A673 (cell line): ENCODE results near the gene NBAS.

ENCODE experiments used
- EZH2 ChIP-seq: fragments of 200-600 bp; sonication (generic); IDR thresholded peaks from 2 replicates; pipeline ENCODE4 v1.6.1; 2017; ENCODE audit warnings: borderline replicate concordance, low read depth, mild to moderate bottlenecking, mixed read lengths, antibody characterized with exemption, low read length; ENCODE audit not compliant: poor library complexity, severe bottlenecking
- TF ChIP-seq, protein P1 (sequence below): fragments of 300-800, 200-600 bp; sonication (generic); conservative IDR thresholded peaks from 2 replicates; pipeline ENCODE4 v1.5.1; 2017; ENCODE audit warnings: low read depth, mild to moderate bottlenecking, antibody characterized with exemption, low read length, moderate library complexity, mixed read lengths

DNA sequence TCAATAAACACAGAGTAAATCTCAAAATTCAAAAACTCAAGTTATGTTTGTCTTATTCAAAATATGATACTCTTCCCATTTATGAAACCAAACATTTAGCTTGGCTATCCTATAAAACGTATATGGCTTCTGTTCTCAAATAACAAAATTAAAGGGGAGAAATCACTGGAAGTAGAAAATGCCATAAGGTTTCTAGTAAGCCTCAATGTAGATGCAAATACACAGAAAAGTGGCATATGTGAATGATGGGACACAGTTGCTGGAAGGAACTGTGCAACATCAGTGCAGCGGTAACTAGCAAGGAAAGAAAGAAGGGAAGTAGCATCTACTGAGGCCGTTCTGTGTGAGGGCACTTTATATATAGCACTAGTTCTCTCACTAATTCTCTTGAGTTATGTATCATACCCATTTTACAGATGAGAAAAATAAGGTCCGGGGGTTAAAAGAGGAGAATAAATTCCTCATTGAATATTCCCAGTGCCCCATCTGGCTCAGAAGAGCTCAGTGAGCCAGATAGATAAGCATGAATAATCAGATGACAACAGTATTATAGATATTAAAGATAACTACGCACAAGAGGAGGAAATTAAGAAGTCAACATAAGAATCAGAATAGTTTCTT is 27.2 kb downstream of the NBAS start:
- TF ChIP-seq, protein P1, sequence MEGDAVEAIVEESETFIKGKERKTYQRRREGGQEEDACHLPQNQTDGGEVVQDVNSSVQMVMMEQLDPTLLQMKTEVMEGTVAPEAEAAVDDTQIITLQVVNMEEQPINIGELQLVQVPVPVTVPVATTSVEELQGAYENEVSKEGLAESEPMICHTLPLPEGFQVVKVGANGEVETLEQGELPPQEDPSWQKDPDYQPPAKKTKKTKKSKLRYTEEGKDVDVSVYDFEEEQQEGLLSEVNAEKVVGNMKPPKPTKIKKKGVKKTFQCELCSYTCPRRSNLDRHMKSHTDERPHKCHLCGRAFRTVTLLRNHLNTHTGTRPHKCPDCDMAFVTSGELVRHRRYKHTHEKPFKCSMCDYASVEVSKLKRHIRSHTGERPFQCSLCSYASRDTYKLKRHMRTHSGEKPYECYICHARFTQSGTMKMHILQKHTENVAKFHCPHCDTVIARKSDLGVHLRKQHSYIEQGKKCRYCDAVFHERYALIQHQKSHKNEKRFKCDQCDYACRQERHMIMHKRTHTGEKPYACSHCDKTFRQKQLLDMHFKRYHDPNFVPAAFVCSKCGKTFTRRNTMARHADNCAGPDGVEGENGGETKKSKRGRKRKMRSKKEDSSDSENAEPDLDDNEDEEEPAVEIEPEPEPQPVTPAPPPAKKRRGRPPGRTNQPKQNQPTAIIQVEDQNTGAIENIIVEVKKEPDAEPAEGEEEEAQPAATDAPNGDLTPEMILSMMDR: no peak
- TF ChIP-seq EZH2: no peak
